GM19193 (cell line): ENCODE data around the gene PTRH1.

Experiments used
- POLR2A ChIP-seq: IDR thresholded peaks from 4 replicates; pipeline ENCODE4 v1.6.1; 2011; ENCODE audit not compliant: insufficient read depth, insufficient read length; ENCODE audit errors: extremely low read depth

PTRH1 gene

DNA sequence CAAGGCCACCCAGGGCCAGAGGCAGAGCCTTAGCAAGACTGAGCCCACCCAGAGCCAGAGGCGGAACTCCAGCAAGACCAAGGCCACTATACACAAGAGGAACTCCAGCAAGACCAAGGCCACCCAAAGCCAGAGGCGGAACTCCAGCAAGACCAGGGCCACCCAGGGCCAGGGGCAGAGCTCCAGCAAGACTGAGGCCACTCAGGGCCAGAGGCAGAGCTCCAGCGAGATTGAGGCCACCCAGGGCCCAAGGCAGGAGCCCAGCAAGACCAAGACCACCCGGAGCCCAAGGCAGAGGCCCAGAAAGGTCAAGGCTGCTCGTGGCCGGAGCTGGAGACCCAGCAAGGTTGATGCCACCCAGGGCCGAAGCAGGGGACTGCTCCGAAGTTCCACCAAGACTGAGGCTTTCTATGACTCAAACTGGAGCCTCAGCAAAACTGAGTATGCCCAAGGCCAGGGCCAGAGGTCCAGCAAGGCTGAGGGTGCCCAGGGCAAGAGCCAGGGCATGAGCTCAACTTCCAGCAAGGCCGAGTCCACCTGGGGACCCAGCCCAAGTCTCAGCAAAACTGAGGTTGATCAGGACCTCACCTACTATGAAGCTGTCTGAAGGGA, 15.4 kb upstream of the PTRH1 start:
- TF ChIP-seq POLR2A: no peak

GRCh38 chr9:127730262-127730661, 14.8 kb upstream of the PTRH1 start:
- TF ChIP-seq POLR2A: no peak

DNA sequence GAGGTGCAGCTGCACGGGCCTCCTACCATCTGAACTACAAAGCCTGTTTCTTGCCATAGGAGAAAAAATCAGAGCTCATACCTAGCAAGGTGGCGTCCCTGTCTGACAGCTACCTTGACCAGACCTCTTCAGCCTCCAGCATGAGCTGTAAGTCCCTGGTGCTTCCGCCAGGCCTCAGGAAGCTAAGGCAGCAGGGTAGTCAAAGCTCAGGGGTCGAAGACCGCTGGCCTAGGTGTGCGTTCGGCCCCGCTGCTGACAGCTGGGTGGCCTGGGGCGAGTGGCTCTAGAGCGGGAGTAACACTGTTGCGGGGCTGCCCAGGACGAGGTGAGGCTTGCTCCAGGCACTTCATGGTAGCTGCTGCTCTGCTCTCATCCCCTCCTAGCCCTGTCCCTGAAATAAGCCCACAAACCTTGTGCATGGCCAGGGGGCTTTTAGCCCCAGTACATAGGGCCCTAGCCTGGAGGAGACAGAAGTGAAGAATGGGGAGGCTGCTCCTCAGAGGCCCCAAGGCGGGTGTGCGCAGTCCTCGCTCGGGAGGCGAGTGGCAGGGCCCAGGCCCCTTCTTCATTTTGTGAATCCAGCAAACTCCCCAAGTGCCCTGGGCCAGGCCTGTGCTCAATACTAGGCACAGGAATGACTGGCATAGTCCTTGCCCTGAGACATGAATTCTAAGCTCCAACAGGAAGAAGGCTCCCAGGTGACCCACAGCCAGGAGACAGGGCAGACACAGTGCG, 14.2 kb upstream of the PTRH1 start:
- TF ChIP-seq POLR2A: no peak

- TF ChIP-seq POLR2A: no peak
These were observed 13.3 kb upstream of the PTRH1 start for GRCh38 chr9:127728808-127729207.

DNA sequence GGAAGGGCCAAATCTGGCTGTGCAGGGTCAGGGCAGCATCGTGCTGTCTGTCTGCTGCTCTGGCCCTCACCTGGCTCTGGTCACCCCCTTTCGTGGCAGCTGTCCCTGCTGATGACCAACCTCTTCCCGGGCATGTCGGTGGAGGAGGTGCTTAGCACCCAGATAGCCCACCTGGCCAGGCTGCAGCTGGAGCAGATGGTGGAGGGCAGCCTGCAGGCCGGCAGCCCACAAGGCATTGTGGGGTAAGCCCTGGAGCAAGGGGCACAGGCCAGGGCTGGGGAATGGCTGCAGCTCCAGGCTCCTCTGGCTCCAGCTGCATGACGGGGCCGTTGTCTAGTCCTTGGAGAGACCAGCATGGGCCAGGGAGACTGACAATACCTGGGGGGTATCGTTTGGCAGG, 11.4 kb upstream of the PTRH1 start:
- TF ChIP-seq POLR2A: no peak

GRCh38 chr9:127724012-127724411, 8.5 kb upstream of the PTRH1 start:
- TF ChIP-seq POLR2A: no peak

DNA sequence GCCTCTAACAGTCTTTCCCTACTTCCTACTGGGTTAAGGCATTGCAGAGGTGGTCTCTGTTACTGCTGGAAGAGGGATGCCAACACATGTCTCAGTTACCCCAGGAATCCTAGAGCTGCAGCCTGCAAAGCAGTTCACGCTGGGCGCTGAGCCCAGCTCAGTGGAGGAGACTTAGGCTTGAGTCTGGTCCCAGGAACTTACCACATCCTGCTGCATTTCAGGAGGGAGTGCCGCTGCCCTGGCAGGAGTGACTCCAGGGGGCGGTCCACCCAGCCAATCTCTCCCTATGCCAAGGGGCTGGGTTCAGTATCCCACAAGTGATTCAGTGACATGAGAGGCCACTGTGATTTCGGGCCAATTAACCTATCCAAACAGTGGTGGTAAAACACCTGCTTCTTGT, 8.0 kb upstream of the PTRH1 start:
- no peak for TF ChIP-seq POLR2A

DNA sequence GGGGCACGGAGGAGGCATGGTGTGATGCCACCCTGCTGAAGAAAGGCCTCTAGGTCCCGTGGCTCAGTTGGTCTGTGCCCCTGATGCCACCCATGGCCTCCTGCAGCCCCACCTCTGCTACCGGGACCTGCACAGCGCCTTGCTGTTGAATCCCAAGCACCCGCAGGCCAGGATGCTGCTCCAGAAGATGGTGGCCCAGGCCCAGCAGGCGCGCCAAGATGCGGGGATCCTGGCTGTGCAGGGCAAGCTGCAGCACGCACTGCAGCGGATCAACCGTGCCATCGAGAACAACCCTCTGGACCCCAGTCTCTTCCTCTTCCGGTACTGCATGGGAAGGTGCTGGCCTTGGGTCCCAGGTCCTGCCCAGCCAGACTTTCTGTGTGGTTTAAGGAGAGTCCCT, 7.5 kb upstream of the PTRH1 start:
- no peak for TF ChIP-seq POLR2A

DNA sequence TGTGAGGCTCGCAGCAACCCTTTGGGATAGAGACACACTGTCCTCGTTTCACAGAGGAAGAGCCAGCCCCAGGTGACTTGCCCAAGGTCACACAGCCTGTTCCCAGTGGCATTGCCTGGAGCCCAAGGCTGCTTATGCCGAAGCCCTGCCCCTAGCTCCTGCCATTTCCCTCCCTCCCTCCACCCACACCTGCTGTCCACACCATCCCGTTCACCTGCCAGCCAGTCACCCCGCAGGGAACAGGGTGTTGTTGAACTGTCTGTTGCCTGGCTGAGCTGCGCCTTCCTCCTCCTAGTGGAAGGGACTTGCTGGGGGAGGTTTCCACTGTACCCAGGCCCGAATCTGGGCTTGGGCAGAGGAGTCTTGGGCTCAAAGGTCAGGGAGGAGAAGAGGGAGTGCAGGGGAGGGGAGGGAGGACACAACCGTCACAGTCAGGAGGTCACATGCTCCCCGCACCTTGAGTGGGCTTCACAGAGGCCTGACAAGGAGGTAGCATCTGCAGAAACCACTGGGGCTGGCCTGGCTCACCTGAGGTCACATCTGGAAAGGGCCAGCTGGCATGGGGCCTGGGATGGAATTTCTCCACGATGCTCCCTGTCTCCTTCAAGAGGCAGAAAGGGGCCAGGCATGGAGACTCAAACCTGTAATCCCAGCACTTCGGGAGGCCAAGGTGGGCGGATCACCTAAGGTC, 6.7 kb upstream of the PTRH1 start:
- no peak for TF ChIP-seq POLR2A

- TF ChIP-seq POLR2A: no peak
These were observed 5.9 kb upstream of the PTRH1 start for GRCh38 chr9:127721391-127721821.

DNA sequence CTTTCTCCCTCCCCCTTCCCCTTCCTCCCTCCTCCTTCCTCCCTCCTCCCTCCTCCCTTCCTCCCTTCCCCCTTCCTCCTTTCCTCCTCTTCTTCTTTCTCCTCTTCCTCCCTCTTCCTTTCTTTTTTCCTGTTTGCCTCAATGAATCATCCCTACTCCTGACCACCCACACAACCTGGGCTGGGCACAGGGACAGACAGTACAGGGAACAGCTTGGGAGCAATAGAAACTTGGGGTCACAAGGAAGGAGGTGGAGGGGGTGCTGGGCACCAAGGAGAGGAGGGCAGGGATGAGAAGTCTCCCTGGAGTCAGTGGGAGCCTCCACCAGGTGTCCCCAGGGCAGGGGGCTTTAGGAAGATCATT, 5.4 kb upstream of the PTRH1 start:
- TF ChIP-seq POLR2A: no peak

GRCh38 chr9:127720031-127720864, 4.8 kb upstream of the PTRH1 start:
- no peak for TF ChIP-seq POLR2A

DNA sequence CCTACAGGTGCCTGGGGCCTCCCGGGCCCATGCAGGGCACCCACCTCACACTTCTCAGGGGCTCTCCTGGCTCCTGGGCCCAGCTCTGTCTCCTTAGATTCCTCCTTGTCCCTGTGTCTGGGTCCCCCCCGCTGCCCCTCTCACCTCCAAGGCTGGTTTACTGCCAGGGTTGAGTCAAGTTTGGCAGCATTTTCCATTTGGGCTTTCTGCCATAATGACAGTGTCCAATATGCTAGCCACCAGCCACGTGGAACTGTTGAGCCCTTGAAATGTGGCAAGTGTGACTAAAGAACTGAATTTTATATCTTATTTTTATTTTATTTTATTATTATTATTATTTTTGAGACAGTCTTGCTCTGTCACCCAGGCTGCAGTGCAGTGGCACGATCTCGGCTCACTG, 2.3 kb upstream of the PTRH1 start:
- no peak for TF ChIP-seq POLR2A

DNA sequence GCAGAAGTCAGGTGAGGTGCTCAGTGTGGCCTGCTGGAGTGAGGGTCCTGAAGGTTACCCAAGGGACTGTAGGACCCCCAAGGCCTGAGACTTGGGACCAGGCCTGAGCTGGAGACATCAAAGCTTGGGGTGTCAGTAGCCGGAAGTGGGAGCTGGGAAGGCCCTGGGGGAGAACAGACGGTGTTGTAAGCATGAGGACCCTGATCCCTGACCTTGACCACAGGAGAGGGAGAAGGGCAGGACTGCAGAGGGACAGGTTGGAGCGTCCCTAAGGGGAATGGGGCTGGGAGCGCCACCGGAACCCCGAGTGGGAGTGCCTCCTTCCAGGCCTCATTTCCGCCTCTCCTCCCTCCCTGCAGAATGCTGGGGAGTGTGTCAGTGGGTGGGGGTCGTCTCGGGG, 949 bp upstream of the PTRH1 start:
- TF ChIP-seq POLR2A: no peak

DNA sequence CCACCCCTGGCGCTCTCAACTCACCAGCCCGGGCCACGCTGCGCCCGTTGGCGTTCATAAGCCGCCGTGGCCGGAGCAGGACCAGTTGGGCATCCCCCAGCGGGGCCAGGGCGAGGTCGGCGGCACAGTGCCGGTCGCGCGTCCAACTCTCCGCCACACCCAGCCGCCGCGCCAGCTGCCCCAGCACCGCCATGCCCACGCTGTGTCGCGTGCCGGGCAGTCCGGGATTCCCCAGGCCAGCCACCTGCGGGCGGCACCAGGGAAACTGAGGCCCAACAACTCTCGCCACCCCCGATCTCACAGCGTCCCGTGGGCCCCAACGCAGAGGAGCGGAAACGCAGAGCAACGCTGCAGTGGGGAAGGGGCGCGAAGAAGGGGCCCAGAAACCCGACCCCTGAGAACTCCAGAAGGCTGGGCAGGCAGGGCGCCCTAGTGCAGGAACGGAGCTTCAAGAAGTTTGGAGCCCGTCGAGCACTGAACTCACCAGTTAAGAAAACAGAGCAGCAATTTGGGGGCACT, 453 bp downstream of the PTRH1 start:
- TF ChIP-seq POLR2A: no peak

DNA sequence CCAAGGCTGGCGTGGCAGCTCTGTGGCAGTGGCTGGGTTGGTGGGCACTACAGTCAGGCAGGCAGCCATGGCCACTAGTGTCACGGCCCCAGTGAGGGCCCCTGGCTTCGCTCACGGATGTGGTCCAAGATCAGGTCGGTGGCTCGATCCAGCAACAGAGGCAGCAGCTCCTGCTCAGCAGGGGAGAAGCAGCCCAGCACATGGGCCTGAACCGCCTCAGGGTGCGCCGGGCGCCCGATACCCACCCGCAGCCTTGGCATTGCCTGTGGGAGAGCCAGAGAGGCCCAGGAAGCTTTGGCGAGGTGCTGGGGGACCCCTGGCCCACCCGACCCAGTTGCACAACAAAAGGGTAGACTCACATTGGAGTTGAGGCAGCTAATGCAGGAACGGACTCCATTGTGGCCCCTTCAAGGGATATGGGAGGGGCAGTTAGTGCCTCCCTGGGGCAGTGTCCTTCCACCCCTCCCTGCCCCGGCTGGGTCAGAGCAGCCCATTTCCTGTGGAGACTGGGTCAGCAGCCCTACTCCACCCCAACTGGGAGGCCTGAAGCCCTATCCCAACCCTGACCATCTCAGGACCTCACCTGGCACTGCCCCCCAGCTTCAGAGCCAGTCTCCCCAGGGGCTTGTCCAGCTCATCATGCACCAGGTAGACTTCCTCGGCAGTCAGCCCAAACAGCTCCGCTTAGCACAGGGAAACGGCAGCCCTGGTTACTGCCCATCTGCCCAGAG, 1.3 kb downstream of the PTRH1 start:
- no peak for TF ChIP-seq POLR2A
